ENCODE results near the gene COX7B2.

- TF ChIP-seq CTCF (IDR thresholded peaks at IDR 0.05), result no peak
- no peak for TF ChIP-seq POLR2AphosphoS5 (IDR thresholded peaks at IDR 0.05)
- TF ChIP-seq POLR2A (IDR thresholded peaks at IDR 0.05), result no peak
- TF ChIP-seq EP300 (IDR thresholded peaks at IDR 0.05), result no peak
Observed at GRCh38 chr4:46720055-46720454, 189.0 kb downstream of the COX7B2 start.
